Mesodermal cell (in vitro differentiated cells): ENCODE measurements around the gene VEPH1.

Experiments
- H3K27ac ChIP-seq: 2 replicates; pipeline ENCODE4 v1.7.0; 2013; ENCODE audit warnings: mild to moderate bottlenecking, low read depth, low read length, moderate library complexity; ENCODE audit not compliant: severe bottlenecking
- H3K36me3 ChIP-seq: 2 replicates; pipeline ENCODE4 v1.7.1; 2013; ENCODE audit warnings: mild to moderate bottlenecking, low read length, moderate library complexity; ENCODE audit not compliant: control insufficient read depth, insufficient read depth
- H3K4me1 ChIP-seq: one replicate; pipeline ENCODE4 v1.7.1; 2013; ENCODE audit warnings: mild to moderate bottlenecking, low read length; ENCODE audit not compliant: insufficient read depth, control insufficient read depth, poor library complexity, severe bottlenecking
- H3K4me3 ChIP-seq: 2 replicates; pipeline ENCODE4 v1.7.0; 2013; ENCODE audit warnings: low read length, control low read depth, mild to moderate bottlenecking; ENCODE audit not compliant: insufficient read depth, poor library complexity, severe bottlenecking; ENCODE audit errors: extremely low read depth
- H3K9me3 ChIP-seq: 2 replicates; pipeline ENCODE4 v1.7.1; 2013; ENCODE audit warnings: mild to moderate bottlenecking, low read length, moderate library complexity; ENCODE audit not compliant: control insufficient read depth
- WGBS, 2 experiments: methylation state at CpG; one replicate each; pipeline ENCODE4 v1.1.5; 2013; ENCODE audit warnings: missing lambda C conversion rate in 2 of 2; ENCODE audit not compliant: insufficient coverage in 2 of 2; 5-methylcytosine and 5-hydroxymethylcytosine counted together

The VEPH1 gene

DNA sequence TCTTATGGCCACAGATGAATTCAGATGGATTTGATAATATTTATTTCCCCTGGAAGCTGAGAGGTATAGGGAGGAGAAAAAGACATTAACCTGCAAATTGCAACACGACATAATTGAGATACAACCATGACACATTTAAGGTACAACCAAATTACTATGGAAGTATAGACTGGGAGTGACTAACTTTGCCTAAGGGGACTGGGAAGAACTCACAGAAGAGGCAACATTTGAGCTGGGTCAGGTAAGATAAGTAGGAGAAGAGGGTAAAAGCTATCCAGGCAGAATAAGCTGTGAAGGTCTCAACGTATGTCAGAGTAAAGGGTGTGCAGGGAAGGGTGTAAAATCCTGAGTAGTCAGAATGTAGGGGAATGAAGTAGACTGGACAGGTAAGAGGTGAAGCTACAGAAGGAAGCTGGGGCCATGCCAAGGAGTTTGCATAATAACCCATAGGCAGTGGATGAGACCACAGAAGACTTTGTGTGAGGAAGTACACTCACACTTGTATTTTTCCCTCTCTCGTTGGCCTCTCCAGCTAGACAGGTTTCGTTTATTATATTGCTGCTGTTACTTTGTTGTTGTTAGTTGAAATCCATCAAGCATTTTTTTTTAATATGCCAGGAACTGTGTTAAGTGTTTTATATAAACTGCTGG, 94.6 kb downstream of the VEPH1 start:
- H3K9me3 ChIP-seq, result no peaks in the 10 kb centered on the region
- H3K27ac ChIP-seq, result no peak overlapping the region
- no peaks in the 10 kb centered on the region for H3K36me3 ChIP-seq
- 89 to 91% methylated on average over 1 of the region's 4 CpGs for WGBS, 2 experiments
- no peak overlapping the region for H3K4me3 ChIP-seq
- no peaks in the 10 kb centered on the region for H3K4me1 ChIP-seq

DNA sequence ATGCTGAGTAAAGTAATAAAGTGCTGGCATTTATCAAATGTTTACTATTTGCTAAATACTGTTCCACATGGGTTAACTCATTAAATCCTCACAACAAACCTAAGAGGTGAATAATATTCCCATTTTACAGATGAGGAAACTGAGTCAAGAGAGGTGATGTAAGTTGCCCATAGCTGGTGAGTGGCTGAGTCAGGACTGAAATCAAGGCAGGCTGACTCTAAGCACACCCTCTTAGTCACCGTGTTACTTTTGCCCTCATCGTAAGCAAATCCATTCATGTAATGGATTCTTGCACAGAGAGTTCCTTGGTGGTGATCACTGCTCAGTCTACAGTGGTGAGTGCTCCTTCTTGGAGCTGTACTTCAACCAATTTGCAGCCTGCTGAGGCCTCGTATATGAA, 95.4 kb downstream of the VEPH1 start:
- H3K9me3 ChIP-seq, result no peaks in the 10 kb centered on the region
- WGBS, 2 experiments, result 90 to 100% methylated on average over 2 to 3 of the region's 3 CpGs
- no peaks in the 10 kb centered on the region for H3K36me3 ChIP-seq
- H3K4me1 ChIP-seq, result no peaks in the 10 kb centered on the region
- H3K27ac ChIP-seq, result no peak overlapping the region
- H3K4me3 ChIP-seq, result no peak overlapping the region

DNA sequence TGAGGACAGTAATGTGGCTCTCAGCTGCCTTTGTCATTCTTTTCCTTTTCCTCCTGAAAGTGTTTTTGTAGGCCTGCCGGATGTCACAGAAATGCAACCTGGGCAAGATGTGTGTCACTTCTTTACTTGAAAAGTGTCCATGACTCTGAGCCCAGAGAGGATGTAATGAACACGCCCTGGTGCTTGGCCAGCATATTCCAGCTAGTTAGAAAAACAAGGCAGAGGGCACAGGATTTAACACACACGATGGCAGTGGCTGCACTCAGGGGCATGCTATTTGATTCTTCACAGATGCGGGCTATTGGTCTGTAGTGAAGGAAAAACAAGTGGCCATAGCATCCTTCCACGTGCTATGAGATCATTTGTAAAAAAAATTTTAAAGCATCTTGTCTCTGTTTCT, 96.8 kb downstream of the VEPH1 start:
- Histone ChIP-seq H3K4me1 (no peaks in the 10 kb centered on the region), H3K36me3 (no peaks in the 10 kb centered on the region), H3K27ac (no peak overlapping the region), H3K9me3 (no peaks in the 10 kb centered on the region), H3K4me3 (no peak overlapping the region)
- 83 to 95% methylated on average over 4 to 5 of the region's 5 CpGs for WGBS, 2 experiments

GRCh38 chr3:157405457-157405856, 97.8 kb downstream of the VEPH1 start:
- H3K9me3 ChIP-seq, result no peaks in the 10 kb centered on the region
- H3K36me3 ChIP-seq, result no peaks in the 10 kb centered on the region
- no peak overlapping the region for H3K27ac ChIP-seq
- no peak overlapping the region for H3K4me3 ChIP-seq
- 85% methylated on average over 2 of the region's 2 CpGs for WGBS, 2 experiments
- H3K4me1 ChIP-seq, result no peaks in the 10 kb centered on the region

DNA sequence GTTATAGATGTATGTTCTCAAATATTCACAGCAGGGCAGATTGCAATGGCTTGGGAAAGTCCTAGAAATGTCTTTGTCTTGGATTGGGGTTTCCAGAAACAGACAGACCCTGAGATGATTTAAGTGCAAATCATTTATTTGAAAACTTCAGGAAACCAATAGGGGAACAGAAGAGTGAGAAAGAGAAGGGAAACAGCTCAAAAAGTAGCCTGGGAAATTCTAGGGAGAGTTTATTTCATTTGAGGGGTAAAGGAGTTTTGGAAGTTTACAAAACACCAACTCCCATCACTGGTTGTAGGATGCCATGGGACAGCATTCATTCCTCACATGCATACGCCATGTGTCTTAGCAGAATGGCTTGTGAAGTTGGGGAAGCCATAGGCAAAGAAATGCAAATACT, 98.8 kb downstream of the VEPH1 start:
- no peaks in the 10 kb centered on the region for H3K4me1 ChIP-seq
- no peaks in the 10 kb centered on the region for H3K9me3 ChIP-seq
- H3K27ac ChIP-seq, result no peak overlapping the region
- no peak overlapping the region for H3K4me3 ChIP-seq
- WGBS, 2 experiments, result no CpG with 5 or more reads among the region's 1 CpG
- H3K36me3 ChIP-seq, result no peaks in the 10 kb centered on the region

- no peaks in the 10 kb centered on the region for H3K4me1 ChIP-seq
- no peaks in the 10 kb centered on the region for H3K36me3 ChIP-seq
- no peaks in the 10 kb centered on the region for H3K9me3 ChIP-seq
- H3K4me3 ChIP-seq, result no peak overlapping the region
- WGBS, 2 experiments, result 80 to 100% methylated on average over 2 to 3 of the region's 3 CpGs
- H3K27ac ChIP-seq, result no peak overlapping the region
These were observed 104.6 kb downstream of the VEPH1 start for GRCh38 chr3:157398598-157398997.

DNA sequence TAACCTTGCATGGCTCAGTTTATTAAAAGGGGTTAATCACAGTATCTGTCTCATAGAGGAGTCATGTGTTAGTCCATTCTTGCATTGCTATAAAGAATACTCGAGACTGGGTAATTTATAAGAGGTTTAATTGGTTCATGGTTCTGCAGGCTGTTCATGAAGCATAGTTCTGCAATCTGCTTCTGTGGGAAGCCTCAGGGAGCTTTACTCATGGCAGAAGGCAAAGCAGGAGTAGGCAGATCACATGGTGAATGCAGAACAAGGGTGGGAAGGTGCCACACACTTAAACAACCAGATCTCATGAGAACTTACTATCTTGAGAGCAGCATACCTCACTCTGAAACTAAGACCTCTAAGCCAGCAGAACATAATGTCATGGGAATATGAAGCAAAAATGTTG, 108.8 kb downstream of the VEPH1 start:
- Histone ChIP-seq H3K4me3 (no peak overlapping the region), H3K9me3 (no peaks in the 10 kb centered on the region), H3K36me3 (no peaks in the 10 kb centered on the region), H3K27ac (no peak overlapping the region), H3K4me1 (no peaks in the 10 kb centered on the region)
- 83% methylated on average over 1 of the region's 1 CpG; no CpG with 5 or more reads in 1 of the 2 experiments for WGBS, 2 experiments

GRCh38 chr3:157393113-157393512, 110.1 kb downstream of the VEPH1 start:
- no peaks in the 10 kb centered on the region for H3K9me3 ChIP-seq
- H3K36me3 ChIP-seq, result no peaks in the 10 kb centered on the region
- no peaks in the 10 kb centered on the region for H3K4me1 ChIP-seq
- H3K4me3 ChIP-seq, result no peak overlapping the region
- H3K27ac ChIP-seq, result no peak overlapping the region

DNA sequence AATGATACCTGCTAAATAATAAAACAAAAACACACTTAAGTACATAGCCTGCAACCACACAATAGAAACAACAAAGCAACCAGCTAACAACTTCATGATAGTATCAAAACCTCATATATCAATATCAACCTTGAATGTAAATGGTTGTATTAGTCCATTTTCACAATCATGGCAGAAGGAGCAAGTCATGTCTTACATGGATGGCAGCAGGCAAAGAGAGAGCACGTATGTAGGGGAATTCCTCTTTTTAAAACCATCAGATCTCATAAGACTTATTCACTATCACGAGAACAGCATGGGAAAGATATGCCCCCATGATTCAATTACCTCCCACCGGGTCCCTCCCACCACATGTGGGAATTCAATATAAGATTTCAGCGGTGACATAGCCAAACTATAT, 111.1 kb downstream of the VEPH1 start:
- H3K27ac ChIP-seq, result no peak overlapping the region
- no peaks in the 10 kb centered on the region for H3K36me3 ChIP-seq
- H3K9me3 ChIP-seq, result no peaks in the 10 kb centered on the region
- no peaks in the 10 kb centered on the region for H3K4me1 ChIP-seq
- 65 to 97% methylated on average over 2 to 3 of the region's 4 CpGs for WGBS, 2 experiments
- H3K4me3 ChIP-seq, result no peak overlapping the region

GRCh38 chr3:157390713-157391515, 112.3 kb downstream of the VEPH1 start:
- Histone ChIP-seq H3K4me1 (no peaks in the 10 kb centered on the region), H3K27ac (no peak overlapping the region), H3K36me3 (no peaks in the 10 kb centered on the region), H3K4me3 (no peak overlapping the region), H3K9me3 (no peaks in the 10 kb centered on the region)
- WGBS, 2 experiments, result 91 to 94% methylated on average over 4 to 6 of the region's 9 CpGs

DNA sequence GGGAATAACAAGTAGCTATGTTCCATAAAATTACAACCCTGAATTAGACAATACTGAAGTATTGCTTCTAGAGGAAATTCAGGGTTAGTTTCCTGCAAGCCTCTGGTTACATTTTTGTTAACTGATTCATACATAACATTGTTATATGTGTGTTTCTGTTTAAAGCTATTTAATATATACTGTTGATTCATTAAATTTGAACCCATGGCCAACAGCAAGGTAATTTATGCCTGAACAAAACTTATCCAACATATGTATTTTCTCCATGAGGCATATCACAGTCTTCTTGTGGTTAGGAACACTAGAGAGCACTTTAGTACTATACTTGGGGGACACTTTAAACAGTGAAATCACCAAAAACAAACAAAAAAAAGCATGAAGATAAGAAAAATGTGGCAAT, 114.2 kb downstream of the VEPH1 start:
- H3K9me3 ChIP-seq, result no peaks in the 10 kb centered on the region
- no peak overlapping the region for H3K27ac ChIP-seq
- no peaks in the 10 kb centered on the region for H3K4me1 ChIP-seq
- H3K4me3 ChIP-seq, result no peak overlapping the region
- H3K36me3 ChIP-seq, result no peaks in the 10 kb centered on the region
